Psoas muscle (tissue), 8 donors: ENCODE measurements around the gene SLAMF7. TPM values are rescaled to one million over a fixed set of nuclear protein-coding genes. Genes with fewer than 3 reads are reported as not detected.

ENCODE experiments used
- ATAC-seq, 4 donors: fragments of 200-7000 bp; cut with Tn5 transposase; one replicate each; pipeline ENCODE4 v1.9.1; 2020; ENCODE audit warnings: moderate library complexity in 3 of 4, mild to moderate bottlenecking in 2 of 4
- DNase-seq, 2 donors: peaks; one replicate each; pipeline ENCODE4 v3.0.0-alpha.2; 2020
- H3K27ac ChIP-seq: fragments of 200-600 bp; one replicate; pipeline ENCODE4 v1.8.0; 2022
- H3K27me3 ChIP-seq, 3 donors: fragments of 200-600 bp in 1 of 3; one replicate each; pipeline versions ENCODE4 v1.6.1 to v1.8.0; 2013 to 2022; ENCODE audit warnings: low read length in 2 of 3, mild to moderate bottlenecking in 2 of 3, moderate library complexity in 1 of 3; ENCODE audit not compliant: insufficient read depth in 3 of 3
- H3K36me3 ChIP-seq, 2 donors: fragments of 200-600 bp in 1 of 2; one replicate each; pipeline versions ENCODE4 v1.6.1 to v1.8.0; 2013 to 2022; ENCODE audit warnings: low read depth in 1 of 2, mild to moderate bottlenecking in 1 of 2, moderate library complexity in 1 of 2; ENCODE audit not compliant: insufficient read depth in 1 of 2
- H3K4me1 ChIP-seq: fragments of 200-600 bp; one replicate; pipeline ENCODE4 v1.8.0; 2022
- H3K4me3 ChIP-seq: fragments of 200-600 bp; one replicate; pipeline ENCODE4 v1.8.0; 2022; ENCODE audit warnings: mild to moderate bottlenecking
- H3K9me3 ChIP-seq: fragments of 200-600 bp; one replicate; pipeline ENCODE4 v1.8.0; 2022
- CTCF ChIP-seq: fragments of 200-600 bp; IDR thresholded peaks from one replicate; pipeline ENCODE4 v1.8.0; 2022; ENCODE audit warnings: antibody characterized with exemption
- WGBS, 3 donors: extraction: QIAGEN DNeasy Blood & Tissue Kit; methylation state at CpG; one replicate each; pipeline versions ENCODE4 v1.1.6 to v1.1.7; 2013; 5-methylcytosine and 5-hydroxymethylcytosine counted together
- intact Hi-C, 2 donors: fragments of 100-400 bp; cut with DNase I; formaldehyde crosslinking; loops; one replicate each; pipeline versions ENCODE4 v1.11.0 to v1.14.2; 2022
- polyA plus RNA-seq, 3 donors: library from polyadenylated mRNA; stranded (reverse); fragments of 200-250 nt; gene quantifications; one replicate each; pipeline ENCODE4 v1.2.3, GENCODE V29; 2013
- total RNA-seq, 4 donors: library from RNA; stranded (reverse); fragmentation: NEBNext Ultra II Directional in 2 of 4; extraction: Animal tissue kit (Norgen Biotek cat#: 25700) in 2 of 4; gene quantifications; one replicate each; pipeline versions ENCODE4 v1.2.1 to v1.2.4, GENCODE V29; 2021 to 2023
- donor health status: healthy with polysubstance abuse.
- donor health status: DM: no; HTN: no; CAD: no; lungs with moderate emphysema.
- donor health status: Bipolar disorder and iron deficiency.
- donor health status: healthy.
- donor health status: DM: yes; HTN: yes; CAD: no.
- donor health status: DM: no; HTN: no; CAD: no.
- donor health status: DM: no; HTN: no; CAD: no.
- donor health status: DM: yes; HTN: yes; CAD: no.

SLAMF7 gene
- total and polyA plus RNA-seq, 7 donors = 0.06 to 0.79 (median 0.38) TPM; not detected in 1

- Histone ChIP-seq H3K27ac (no peak overlapping the region), H3K4me3 (no peak overlapping the region), H3K4me1 (no peaks in the 10 kb centered on the region), H3K27me3 (no peaks in the 10 kb centered on the region), H3K9me3 (no peaks in the 10 kb centered on the region), H3K36me3 (no peaks in the 10 kb centered on the region)
- intact Hi-C loops = no loop called here
- TF ChIP-seq CTCF = no peak
- DNase-seq (no peak), ATAC-seq (no peak)
- 74 to 83% (median 75%) methylated on average over 6 of the region's 6 CpGs for WGBS, 3 donors
Measured at GRCh38 chr1:160778976-160779375, 39.9 kb downstream of the SLAMF7 start.

DNA sequence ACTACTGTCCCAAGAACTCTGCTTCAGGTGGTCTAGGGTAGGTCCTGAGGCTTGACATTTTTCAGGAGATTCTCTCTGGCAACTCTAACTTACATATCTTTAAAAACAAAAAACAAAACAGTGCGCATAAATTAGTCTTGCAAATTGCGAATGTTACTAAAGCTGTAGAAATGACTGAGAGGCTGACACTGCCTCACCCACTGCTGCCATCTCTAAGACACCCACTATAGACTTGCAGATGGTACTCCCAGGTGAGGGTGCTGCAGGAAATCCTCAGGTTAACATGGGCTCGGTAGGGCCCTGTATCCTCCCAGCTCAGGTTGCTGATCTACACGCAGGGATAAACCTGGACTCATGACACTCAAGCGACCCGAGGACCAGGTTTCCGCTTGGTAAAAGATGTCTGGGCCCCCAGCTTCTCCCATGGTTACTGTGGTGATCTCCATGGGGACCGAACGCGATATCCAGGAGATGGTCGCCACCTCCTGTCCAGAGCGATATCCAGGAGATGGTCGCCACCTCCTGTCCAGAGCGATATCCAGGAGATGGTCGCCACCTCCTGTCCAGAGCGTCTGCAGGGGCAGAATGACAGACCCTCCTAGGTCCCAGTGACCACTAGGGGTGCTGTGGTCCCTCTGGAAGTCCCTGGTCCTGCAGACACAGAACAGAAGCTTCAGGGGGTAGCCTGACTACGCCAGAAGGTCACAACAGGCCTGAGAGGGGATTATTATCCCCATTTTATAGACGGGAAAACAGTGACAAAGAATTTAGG is 40.8 kb downstream of the SLAMF7 start:
- intact Hi-C loops = no loop called here
- DNase-seq = no peak
- no peak overlapping the region for H3K4me3 ChIP-seq
- H3K9me3 ChIP-seq = no peaks in the 10 kb centered on the region
- no peaks in the 10 kb centered on the region for H3K27me3 ChIP-seq
- no peak for ATAC-seq
- WGBS, 3 donors = 78 to 85% (median 84%) methylated on average over 17 to 18 of the region's 18 CpGs
- TF ChIP-seq CTCF = peak; percentile 10
- H3K27ac ChIP-seq = no peak overlapping the region
- H3K36me3 ChIP-seq = no peaks in the 10 kb centered on the region
- H3K4me1 ChIP-seq = no peaks in the 10 kb centered on the region

- no peaks in the 10 kb centered on the region for H3K27me3 ChIP-seq
- no peak overlapping the region for H3K4me3 ChIP-seq
- TF ChIP-seq CTCF = no peak
- H3K4me1 ChIP-seq = no peaks in the 10 kb centered on the region
- H3K9me3 ChIP-seq = no peaks in the 10 kb centered on the region
- no peaks in the 10 kb centered on the region for H3K36me3 ChIP-seq
- 73 to 84% (median 73%) methylated on average over 2 of the region's 2 CpGs for WGBS, 3 donors
- intact Hi-C loops = no loop called here
- DNase-seq = no peak
- no peak overlapping the region for H3K27ac ChIP-seq
- no peak for ATAC-seq
Measured at GRCh38 chr1:160780398-160780755, 41.3 kb downstream of the SLAMF7 start.

- H3K27ac ChIP-seq = no peak overlapping the region
- ATAC-seq = no peak
- H3K4me3 ChIP-seq = no peak overlapping the region
- no peak for DNase-seq
- H3K27me3 ChIP-seq = no peaks in the 10 kb centered on the region
- H3K4me1 ChIP-seq = no peaks in the 10 kb centered on the region
- intact Hi-C loops = no loop called here
- H3K9me3 ChIP-seq = no peaks in the 10 kb centered on the region
- no peaks in the 10 kb centered on the region for H3K36me3 ChIP-seq
- WGBS, 3 donors = 74 to 76% (median 74%) methylated on average over 8 of the region's 8 CpGs
- TF ChIP-seq CTCF = no peak
Measured at GRCh38 chr1:160781186-160781766, 42.2 kb downstream of the SLAMF7 start.
